Hepatocyte (in vitro differentiated cells): Measurements from ENCODE around the gene RNF213.

ENCODE experiments used
- CTCF ChIP-seq: fragments of 200-600 bp; sonication (generic); IDR thresholded peaks from 2 replicates; pipeline ENCODE4 v1.5.1; 2016; ENCODE audit warnings: antibody characterized with exemption, mild to moderate bottlenecking; ENCODE audit not compliant: poor library complexity
- EZH2 ChIP-seq: fragments of 200-600 bp; sonication (generic); IDR thresholded peaks from 2 replicates; pipeline ENCODE4 v1.6.1; 2016; ENCODE audit warnings: antibody characterized with exemption, mild to moderate bottlenecking, borderline replicate concordance
- EZH2phosphoT487 ChIP-seq: fragments of 200-600 bp; sonication (generic); IDR thresholded peaks from one replicate; pipeline ENCODE4 v1.6.1; 2018; ENCODE audit warnings: antibody characterized with exemption, mild to moderate bottlenecking, low read depth, moderate library complexity; ENCODE audit not compliant: unreplicated experiment, severe bottlenecking

DNA sequence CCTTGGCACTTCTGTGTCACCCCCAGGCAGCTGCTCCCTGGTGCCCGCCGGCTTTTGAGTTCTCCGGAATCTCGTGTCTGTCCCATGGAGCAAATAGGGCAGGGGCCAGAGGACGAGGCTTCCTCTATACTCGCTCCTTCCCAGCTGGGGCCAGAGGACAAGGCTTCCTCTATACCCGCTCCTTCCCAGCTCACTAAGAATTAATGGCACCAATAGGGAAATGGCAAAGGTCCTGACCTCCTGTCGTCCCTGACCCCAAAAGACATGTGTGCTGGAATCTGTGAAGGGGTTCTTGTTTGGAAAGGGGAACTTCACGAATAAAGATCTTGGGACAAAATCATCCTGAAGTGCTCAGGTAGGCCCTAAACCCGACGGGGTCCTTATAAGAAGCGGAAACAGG, 48.1 kb upstream of the RNF213 start:
- TF ChIP-seq CTCF (no peak), EZH2 (no peak), EZH2phosphoT487 (no peak)
